COLO668 (cell line): Measurements from ENCODE around the gene GIN1.
"Not testable (repeated sequence)": the region's sequence is repeated elsewhere in the genome, so short reads cannot be mapped to it uniquely, and the experiment has no call there.

ENCODE experiments used
- DNase-seq: peaks from one replicate; lab custom pipeline; 2025; ENCODE audit not compliant: unreplicated experiment; lab: John Stamatoyannopoulos, UW

The GIN1 gene

DNA sequence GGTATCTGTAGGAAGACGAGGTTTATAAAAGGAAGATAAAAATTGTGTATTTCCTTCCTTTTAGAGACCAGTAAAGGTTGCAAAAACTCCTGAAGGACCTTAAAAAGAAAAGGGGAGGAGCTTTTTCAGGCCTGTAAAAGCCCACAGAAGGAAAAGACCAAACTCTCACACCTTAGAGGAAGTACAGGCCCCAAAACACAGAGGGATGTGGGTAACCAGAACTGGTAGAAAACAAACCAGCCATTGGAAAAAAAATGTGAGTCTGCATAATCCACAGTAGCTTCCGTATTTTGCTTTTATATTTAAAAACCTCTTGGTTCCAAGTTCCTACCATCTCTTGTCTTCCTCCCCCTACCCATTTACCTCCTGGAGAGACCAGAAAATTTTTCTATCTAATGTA is 8.5 kb downstream of the GIN1 start:
- no peak for DNase-seq

DNA sequence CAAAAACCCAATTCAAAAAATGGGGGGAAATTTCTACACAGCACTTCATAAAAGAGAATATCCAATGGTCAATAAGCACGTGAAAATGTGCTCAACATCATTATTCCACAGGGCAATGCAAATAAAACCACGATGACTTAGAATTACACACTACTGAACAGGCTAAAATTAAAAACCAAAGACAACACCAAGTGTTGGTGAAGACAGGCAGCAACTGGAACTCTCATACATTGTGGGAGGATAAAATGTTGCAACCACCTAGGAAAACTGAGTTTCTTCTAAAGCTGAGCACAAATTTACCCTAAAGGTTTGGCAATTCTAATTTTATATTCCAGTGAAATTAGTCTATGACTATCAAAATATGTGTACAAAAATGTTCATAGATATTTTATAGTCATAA is 9.5 kb downstream of the GIN1 start:
- no peak for DNase-seq

DNA sequence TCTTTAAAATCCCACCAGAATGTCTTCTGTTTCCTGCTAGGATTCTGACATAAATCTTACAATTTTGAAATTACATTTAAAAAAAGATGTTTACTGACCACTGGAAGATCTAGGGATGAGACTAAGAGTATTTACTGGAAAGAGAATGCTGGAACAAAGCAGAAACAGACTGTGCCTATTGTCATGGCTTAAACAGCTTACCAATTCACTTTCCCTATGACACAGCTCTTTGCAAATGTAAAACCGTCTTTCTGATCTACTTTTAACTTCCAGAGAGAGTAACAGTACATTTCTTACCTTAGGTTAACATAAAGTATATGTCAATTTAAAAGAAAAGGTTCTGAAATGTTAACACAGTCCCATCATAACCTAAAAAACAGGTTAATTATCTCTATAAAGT is 10.7 kb downstream of the GIN1 start:
- DNase-seq = no peak

DNA sequence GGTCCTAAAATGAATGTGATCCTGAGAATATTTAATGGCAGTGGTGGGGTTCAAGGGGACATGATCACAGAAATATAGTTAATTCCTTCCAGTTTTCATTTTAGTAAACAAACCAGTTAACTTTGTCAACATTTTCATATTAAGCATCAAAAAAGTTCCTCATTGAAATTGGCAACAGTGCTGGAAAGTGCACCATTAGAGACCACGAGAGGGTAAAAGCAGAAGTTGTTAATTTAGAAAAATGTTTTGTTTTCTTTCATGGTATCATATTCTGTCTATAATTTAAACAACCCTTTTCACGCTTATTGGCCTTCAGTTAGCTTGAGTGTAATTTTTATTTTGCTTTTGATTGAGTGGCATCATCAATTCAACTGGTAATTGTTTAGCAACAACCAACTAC is 11.9 kb downstream of the GIN1 start:
- DNase-seq = no peak

DNA sequence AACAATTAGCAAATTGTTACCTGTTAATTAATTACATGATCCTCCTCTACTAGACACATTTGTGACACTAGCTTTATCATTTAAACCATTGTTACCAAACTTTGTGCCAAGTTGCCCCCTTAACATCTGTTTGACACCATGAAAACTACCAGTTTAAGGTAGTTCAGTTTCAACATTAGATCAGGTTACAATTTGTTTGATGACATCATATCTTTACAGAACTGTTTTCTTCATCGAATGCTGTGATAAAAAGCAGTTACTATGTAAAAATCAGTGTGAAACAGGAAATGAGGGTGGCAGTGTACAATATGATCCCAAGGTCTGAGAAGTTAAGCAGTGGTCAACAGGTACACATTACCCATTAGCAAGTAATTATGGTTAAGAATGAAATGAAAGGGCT is 17.7 kb downstream of the GIN1 start:
- no peak for DNase-seq

DNA sequence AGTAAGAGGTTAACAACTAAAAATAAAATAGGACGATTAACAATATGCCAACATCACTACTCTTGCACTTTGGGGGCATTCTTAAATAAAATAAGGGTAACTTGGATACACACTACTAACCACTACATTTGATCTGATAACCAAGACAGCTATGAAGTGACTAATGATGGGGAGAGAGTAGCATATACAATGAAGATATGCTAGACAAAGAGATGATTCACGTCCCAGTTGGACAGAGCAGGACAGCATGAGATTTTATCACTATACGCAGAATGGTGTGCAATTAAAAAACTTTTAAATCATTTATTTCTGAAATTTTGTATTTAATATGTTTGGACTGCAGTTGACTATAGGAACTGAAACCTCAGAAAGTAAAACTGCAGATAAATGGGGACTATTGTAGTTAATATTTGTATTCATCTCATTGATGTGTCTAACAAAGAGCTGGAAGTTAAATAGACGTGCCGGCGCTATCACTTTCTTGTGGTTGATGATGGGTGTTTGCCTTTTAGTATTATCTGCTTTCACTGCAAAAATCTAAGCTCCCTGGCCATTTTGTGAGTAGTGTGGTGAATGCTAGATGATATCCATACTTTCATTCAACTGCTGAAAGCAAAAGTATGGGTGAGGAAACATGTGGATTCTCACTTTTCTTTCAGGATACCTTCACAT is 18.7 kb downstream of the GIN1 start:
- no peak for DNase-seq

DNA sequence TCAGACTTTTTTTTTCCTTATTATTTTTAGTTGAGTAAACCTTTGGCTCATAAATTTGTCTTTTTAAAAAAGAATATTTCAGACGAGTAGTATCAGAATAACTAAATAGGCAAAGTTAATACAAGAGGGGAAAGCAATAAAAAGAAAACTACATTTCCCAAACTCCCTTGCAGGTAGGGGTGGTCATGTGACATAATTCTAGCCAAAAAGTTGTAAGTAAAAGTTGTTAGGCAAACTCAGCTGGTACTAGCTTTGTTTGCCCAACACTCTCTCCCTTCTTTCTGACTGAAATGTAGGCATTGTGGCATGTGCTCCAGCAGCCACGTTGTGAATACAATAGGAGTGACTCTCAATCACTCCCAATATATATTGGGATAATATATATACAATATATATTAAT is 20.9 kb downstream of the GIN1 start:
- no peak for DNase-seq

DNA sequence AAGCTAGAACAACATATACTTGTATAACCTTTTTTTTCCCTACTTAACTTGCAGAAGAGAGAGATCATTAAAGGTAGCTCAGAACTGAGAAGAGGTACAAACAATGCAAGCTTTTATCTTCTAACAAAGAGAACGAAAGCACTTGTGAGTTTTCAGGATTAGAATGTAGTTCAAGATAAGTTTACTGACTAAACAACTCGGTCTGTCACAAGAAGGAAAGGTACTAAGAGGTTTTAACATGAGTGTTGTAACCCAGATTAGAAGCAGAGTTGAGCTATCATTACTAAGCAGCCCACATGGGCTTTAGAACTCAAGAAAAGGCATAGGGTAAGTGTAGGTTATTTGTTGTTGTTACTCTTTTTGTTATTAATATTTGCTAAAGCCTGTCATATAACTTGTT is 25.2 kb downstream of the GIN1 start:
- no peak for DNase-seq

DNA sequence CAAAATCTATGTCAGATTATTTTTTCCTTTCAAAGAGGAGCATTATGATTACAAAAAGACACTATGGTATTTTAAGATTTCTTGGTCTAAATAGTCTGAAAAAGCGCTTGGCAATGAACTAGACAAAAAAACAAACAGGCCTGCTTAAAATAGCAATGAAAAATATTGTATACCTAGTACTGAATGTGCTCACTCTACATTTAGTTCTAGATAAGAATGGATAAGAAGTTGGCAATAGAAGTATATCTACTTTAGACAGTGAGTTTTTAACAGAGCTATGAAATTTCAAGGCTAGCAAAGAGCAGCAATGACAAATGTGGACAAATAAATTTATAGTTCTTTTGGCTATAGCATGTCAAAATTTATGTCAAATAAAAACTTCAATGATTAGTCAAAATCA is 26.2 kb downstream of the GIN1 start:
- no peak for DNase-seq

DNA sequence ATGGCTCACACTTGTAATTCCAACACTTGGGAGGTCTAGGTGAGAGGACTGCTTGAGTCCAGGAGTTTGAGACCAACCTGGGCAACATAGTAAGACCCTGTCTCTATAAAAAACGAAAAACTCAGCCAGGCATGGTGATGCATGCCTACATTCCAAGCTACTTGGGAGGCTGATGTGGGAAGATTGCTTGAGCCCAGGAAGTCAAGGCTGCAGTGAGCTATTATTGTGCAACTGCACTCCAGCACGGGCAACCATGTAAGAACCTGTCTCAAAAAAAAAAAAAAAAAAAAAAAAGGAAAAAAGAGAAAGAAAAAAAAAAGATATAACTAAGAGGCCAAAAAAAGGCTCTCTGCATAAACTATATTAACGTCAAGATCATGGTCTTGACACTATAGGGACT is 27.3 kb downstream of the GIN1 start:
- DNase-seq = no peak

DNA sequence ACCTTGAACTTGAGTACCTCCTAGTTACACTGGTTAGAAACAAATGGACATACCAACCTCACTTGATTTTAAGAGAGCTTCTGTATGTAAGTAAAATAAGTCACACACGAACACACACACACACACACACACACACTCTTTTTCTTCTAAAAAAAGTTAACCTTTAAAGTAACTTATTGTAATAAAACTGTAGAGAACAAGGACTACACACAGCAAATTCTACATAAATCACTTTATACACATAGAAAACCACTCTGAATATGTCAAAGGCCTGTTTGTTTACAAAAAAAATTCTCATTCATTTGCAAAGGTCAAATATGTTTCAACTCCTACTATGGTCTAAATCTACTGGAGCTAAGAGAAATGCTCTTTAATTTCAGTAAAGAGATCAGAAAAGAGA is 29.1 kb downstream of the GIN1 start:
- DNase-seq = no peak

DNA sequence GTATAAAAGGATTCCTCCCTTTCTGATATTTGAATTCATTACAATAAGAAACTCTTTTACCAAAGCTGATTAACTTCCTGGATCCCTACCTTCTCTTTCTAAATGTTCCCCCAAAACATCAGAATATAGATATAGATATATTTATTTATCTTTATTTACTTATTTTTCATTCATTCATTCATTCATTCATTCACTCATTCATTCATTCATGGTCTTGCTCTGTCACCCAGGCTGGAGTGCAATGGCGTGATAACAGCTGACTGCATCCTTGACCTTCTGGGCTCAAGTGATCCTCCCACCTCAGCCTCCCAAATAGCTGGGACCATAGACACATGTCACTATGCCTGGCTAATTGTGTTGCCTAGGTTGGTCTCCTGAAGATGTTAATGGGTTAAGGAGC is 30.7 kb downstream of the GIN1 start:
- no peak for DNase-seq

DNA sequence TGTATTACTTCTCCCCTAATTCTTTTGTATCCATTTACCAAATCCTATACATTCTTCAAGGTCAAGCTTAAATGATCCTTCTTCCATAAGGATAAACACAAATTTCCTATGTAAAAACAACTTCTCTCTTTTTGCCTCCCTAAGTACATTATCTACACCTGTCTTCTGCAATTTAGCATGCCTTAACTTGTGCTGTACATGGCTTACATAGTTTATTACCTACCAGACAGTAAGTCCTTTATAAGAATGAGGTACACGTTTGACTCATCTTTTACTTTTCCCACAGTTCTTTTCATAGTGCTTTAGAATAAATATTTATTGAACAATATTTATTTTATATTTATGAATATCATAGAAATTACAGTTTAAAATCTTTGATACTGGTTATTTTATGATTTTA is 33.4 kb downstream of the GIN1 start:
- DNase-seq = no peak

DNA sequence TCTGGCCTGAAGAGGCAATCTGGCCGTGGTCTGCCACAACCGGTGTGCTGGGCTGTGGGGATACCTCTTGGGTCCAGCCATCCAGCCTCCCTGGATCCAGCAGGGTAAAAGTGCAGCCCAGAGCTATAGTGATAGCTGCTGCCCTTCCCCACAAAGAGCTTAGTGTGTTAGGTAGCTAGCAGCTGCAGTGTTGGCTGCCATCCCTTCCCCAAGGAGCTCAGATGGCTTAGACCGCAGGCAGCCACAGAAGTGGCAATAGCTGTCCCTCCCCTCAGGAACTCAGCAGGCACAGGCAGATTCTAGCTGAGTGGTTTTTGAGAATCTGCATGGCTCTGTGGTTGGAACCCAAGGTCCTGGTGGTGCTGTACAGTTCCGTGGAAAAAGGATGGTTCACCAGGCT is 40.1 kb downstream of the GIN1 start:
- DNase-seq = no peak

DNA sequence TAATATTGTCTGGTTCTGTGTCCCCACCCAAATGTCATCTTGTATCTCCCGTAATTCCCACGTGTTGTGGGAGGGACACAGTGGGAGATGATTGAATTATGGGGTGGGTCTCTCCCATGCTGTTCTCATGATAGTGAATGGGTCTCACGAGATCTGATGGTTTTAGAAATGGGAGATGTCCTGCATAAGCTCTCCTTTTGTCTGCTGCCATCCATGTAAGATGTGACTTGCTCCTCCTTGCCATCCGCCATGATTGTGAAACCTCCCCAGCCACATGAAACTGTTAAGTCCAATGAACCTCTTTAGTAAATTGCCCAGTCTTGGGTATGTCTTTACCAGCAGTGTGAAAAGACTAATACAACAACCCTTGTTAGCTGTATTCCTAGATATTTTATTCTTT is 44.5 kb downstream of the GIN1 start:
- DNase-seq = no peak

DNA sequence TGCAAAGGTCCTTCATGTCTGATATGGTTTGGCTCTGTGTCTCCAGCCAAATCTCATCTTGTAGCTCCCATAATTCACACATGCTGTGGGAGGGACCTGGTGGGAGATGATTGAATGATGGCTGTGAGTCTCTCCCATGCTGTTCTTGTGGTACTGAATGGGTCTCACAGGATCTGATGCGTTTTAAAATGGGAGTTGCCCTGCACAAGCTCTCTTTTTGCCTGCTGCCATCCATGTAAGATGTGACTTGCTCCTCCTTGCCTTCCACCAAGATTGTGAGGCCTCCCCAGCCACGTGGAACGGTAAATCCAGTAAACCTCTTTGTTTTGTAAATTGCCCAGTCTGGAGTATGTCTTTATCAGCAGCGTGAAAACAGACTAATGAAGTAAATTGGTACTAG is 46.4 kb downstream of the GIN1 start:
- not testable (repeated sequence) for DNase-seq

DNA sequence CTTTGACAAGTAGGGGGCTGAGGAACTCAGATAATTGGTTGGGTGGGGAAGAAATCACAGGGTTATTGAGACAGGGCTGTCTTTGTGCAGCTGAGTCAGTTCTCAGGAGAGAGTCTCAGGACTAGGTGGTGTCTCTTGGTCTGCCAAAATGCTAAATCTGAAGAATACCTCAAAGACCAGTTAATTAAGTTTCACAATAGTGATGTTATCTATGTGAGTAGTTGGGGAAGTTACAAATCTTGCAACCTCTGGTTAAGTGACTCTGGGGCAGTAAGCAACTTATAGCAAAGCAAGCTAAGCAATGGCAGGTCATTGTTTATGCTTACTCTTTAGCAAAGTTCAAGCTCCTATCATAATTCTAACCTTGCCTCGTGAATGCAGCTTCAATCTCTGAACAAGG is 53.6 kb downstream of the GIN1 start:
- DNase-seq = no peak

DNA sequence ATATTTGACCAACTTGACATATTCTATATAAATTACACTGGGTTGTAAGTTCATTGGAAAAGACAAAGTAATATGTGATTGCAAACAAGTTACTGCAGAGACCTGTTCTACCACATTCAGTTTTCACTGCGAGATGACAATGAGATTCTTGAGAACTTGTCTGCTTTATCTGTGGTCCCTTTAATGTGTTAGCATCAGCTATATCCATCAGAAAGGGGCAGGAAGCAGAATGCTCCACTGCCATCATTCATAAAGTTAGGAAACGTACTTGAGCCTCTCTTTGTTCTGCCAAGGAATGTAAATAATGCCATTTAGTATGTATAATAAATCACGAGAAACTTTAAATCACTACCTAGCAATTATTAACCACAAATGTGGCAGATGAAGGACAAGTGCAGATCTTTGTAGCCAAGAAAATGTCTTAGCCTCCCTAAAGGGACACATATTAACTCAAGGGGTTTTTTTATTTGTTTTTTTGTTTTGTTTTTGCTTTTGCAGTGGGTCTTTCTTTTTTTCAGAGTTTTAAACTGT is 59.4 kb downstream of the GIN1 start:
- DNase-seq = no peak

DNA sequence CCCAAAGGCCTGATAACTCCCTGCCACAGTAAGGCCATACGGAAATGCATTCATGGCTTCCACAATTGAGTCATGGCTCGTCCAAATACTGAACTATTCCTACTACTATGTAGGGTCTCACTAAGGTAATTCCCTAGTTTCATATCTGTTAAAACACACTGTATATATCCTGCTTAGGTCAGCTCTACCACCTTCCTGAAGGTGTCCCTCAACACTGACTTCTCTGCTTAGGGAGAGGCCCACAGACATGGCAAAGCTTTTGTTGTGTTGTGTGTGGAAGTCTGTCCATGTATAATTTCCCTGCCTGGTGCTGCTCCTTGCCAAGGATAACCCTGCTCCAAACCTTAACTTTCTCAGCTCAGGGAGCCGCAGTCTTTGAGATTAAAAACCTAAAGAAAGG is 60.4 kb downstream of the GIN1 start:
- DNase-seq = no peak

DNA sequence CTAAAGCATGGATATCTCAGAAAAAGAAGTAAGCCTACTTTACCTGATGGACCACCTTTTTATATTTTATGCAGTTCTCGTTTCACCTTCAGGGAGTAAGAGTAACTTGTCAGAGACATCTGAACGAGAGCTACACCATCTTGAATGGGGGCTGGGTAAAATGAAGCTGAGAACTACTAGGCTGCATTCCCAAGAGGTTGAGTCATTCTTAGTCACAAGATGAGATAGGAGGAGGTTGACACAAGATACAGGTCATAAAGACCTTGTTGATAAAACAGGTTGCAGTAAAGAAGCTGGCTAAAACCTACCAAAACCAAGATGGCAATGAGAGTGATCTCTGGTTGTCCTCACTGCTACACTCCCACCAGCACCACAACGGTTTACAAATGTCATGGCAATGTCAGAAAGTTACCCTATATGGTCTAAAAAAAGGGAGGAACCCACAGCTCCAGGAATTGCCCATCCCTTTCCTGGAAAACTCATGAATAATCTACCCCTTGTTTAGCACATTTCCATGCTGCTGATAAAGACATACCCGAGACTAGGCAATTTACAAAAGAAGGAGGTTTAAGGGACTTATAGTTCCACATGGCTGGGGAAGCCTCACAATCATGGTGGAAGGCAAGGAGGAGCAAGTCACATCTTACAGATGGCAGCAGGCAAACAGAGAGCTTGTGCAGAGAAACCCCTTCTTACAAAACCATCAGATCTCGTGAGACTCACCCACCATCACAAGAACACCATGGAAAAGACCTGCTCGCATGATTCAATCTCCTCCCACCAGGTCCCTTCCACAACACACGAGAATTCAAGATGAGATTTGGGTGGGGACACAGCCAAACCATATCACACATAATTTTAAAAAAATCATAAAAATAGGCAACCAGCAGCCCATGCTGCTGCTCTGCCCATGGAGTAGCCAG is 62.5 kb downstream of the GIN1 start:
- DNase-seq = no peak

DNA sequence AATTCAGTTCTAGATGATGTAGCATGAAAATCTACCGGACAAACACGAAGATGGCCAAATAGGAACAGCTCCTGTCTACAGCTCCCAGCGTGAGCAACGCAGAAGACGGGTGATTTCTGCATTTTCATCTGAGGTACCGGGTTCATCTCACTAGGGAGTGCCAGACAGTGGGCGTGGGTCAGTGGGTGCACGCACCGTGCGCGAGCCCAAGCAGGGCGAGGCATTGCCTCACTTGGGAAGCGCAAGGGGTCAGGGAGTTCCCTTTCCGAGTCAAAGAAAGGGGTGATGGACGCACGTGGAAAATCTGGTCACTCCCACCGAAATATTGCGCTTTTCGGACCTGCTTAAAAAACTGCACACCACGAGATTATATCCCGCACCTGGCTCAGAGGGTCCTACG is 73.2 kb downstream of the GIN1 start:
- not testable (repeated sequence) for DNase-seq

DNA sequence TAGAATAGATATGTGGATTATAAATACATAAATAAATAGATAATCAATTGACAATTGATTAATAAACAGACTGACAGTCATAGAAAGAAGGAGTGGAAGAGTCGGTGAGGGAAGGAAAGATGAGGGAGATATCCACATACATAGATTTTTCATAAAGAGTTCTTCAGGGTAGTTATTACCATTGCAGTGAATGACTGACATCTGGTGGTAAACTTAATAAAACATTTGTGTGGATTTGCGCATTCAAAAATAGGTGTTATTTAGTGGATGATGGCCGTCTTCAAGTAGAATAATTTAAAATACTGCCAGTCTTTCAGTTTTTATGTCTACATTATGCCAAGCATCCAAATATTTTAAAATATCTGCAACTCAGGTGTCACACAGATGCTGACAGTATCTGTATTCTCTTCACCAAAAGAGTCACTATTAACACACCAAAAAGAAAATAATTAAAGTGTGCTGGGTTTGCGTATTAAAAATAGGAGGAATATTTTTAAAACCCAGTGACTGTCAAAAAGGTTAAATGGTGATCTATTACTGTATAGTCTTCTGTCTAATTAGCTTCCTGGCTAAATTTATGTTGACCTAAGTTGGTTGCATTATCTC is 78.8 kb downstream of the GIN1 start:
- DNase-seq = no peak
